ENCODE data around the gene LRRC7. TPM values are rescaled to one million over a fixed set of nuclear protein-coding genes. Genes with fewer than 3 reads are reported as not detected.

LRRC7 gene
- total RNA-seq, result not detected
- not detected for polyA plus RNA-seq

GRCh38 chr1:69567652-69568420, at the start of gene LRRC7:
LRRC7 (plus strand) TSS chr1:69567922; CDS start chr1:69568640, 718 bp downstream.
- Mint-ChIP-seq H3K27ac (no peak within 1 kb of the TSS), H3K27me3 (peaks cover 21 to 25% of the 10 kb centered on the region in 2 donors), H3K4me1 (no peaks in the 10 kb centered on the region), H3K36me3 (peaks cover 0 to 3% (median 0%) of the 10 kb centered on the region in 3 donors), H3K9me3 (peaks cover 7 to 32% (median 15%) of the 10 kb centered on the region in 5 donors), H3K4me3 (peak within 1 kb of the TSS in 3 of 7 donors; percentile 8 to 41 (median 10))
- no peak for DNase-seq
- Histone ChIP-seq H3K4me1 (ENCODE audit: insufficient read depth, low read length) (no peaks in the 10 kb centered on the region), H3K27me3 (ENCODE audit: insufficient read depth, low read length, poor library complexity, severe bottlenecking) (no peaks in the 10 kb centered on the region), H3K9me3 (ENCODE audit: low read length) (no peaks in the 10 kb centered on the region), H3K36me3 (ENCODE audit: insufficient read depth, low read length) (no peaks in the 10 kb centered on the region), H3K27ac (ENCODE audit: low read depth, low read length) (no peak within 1 kb of the TSS), H3K4me3 (ENCODE audit: low read length) (no peak within 1 kb of the TSS)
- POLR2A ChIA-PET, result no interaction called here
- CTCF ChIA-PET, result no interaction called here

- Histone ChIP-seq H3K27ac (ENCODE audit: low read depth, low read length) (no peak overlapping the region), H3K27me3 (ENCODE audit: insufficient read depth, low read length, poor library complexity, severe bottlenecking) (no peaks in the 10 kb centered on the region), H3K4me3 (ENCODE audit: low read length) (no peak overlapping the region), H3K9me3 (ENCODE audit: low read length) (no peaks in the 10 kb centered on the region), H3K36me3 (ENCODE audit: insufficient read depth, low read length) (no peaks in the 10 kb centered on the region), H3K4me1 (ENCODE audit: insufficient read depth, low read length) (no peaks in the 10 kb centered on the region)
- no peaks in the 10 kb centered on the region for H3K4me1 Mint-ChIP-seq
- CTCF ChIA-PET, result no interaction called here
- no peak for DNase-seq
- H3K36me3 Mint-ChIP-seq, result no peaks in the 10 kb centered on the region
- no peaks in the 10 kb centered on the region for H3K27me3 Mint-ChIP-seq
- peaks cover 0 to 18% (median 8%) of the 10 kb centered on the region in 5 donors for H3K9me3 Mint-ChIP-seq
- H3K27ac Mint-ChIP-seq, result no peak overlapping the region
- H3K4me3 Mint-ChIP-seq, result no peak overlapping the region
- POLR2A ChIA-PET, result no interaction called here
Observed at GRCh38 chr1:69519006-69519405, 48.7 kb upstream of the LRRC7 start.

GRCh38 chr1:69520326-69520725, 47.4 kb upstream of the LRRC7 start:
- peaks cover 0 to 20% (median 10%) of the 10 kb centered on the region in 5 donors for H3K9me3 Mint-ChIP-seq

GRCh38 chr1:69523032-69523431, 44.7 kb upstream of the LRRC7 start:
- POLR2A ChIA-PET, result no interaction called here
- peaks cover 0 to 35% (median 13%) of the 10 kb centered on the region in 5 donors for H3K9me3 Mint-ChIP-seq

More at GRCh38 chr1:69520326-69520725, 47.4 kb upstream of the LRRC7 start:
- H3K36me3 ChIP-seq (ENCODE audit: insufficient read depth, low read length), result no peaks in the 10 kb centered on the region
- H3K4me1 ChIP-seq (ENCODE audit: insufficient read depth, low read length), result no peaks in the 10 kb centered on the region
- POLR2A ChIA-PET, result no interaction called here
- no peak for DNase-seq
- no peak overlapping the region for H3K4me3 Mint-ChIP-seq
- H3K4me1 Mint-ChIP-seq, result no peaks in the 10 kb centered on the region
- no peaks in the 10 kb centered on the region for H3K36me3 Mint-ChIP-seq
- H3K9me3 ChIP-seq (ENCODE audit: low read length), result no peaks in the 10 kb centered on the region
- H3K27me3 ChIP-seq (ENCODE audit: insufficient read depth, low read length, poor library complexity, severe bottlenecking), result no peaks in the 10 kb centered on the region
- H3K4me3 ChIP-seq (ENCODE audit: low read length), result no peak overlapping the region
- H3K27ac Mint-ChIP-seq, result no peak overlapping the region
- H3K27me3 Mint-ChIP-seq, result no peaks in the 10 kb centered on the region
- CTCF ChIA-PET, result no interaction called here
- no peak overlapping the region for H3K27ac ChIP-seq (ENCODE audit: low read depth, low read length)

GRCh38 chr1:69523461-69523860, 44.3 kb upstream of the LRRC7 start:
- H3K4me3 Mint-ChIP-seq, result no peak overlapping the region
- Histone ChIP-seq H3K27me3 (ENCODE audit: insufficient read depth, low read length, poor library complexity, severe bottlenecking) (no peaks in the 10 kb centered on the region), H3K27ac (ENCODE audit: low read depth, low read length) (no peak overlapping the region), H3K4me3 (ENCODE audit: low read length) (no peak overlapping the region), H3K9me3 (ENCODE audit: low read length) (no peaks in the 10 kb centered on the region), H3K36me3 (ENCODE audit: insufficient read depth, low read length) (no peaks in the 10 kb centered on the region), H3K4me1 (ENCODE audit: insufficient read depth, low read length) (no peaks in the 10 kb centered on the region)
- peaks cover 0 to 36% (median 13%) of the 10 kb centered on the region in 5 donors for H3K9me3 Mint-ChIP-seq
- H3K4me1 Mint-ChIP-seq, result no peaks in the 10 kb centered on the region
- H3K27ac Mint-ChIP-seq, result no peak overlapping the region
- ChIA-PET POLR2A (no interaction called here), CTCF (no interaction called here)
- H3K36me3 Mint-ChIP-seq, result no peaks in the 10 kb centered on the region
- no peak for DNase-seq
- no peaks in the 10 kb centered on the region for H3K27me3 Mint-ChIP-seq

More at GRCh38 chr1:69523032-69523431, 44.7 kb upstream of the LRRC7 start:
- no peak for DNase-seq
- H3K4me3 Mint-ChIP-seq, result no peak overlapping the region
- H3K27ac Mint-ChIP-seq, result no peak overlapping the region
- CTCF ChIA-PET, result no interaction called here
- Histone ChIP-seq H3K4me3 (ENCODE audit: low read length) (no peak overlapping the region), H3K4me1 (ENCODE audit: insufficient read depth, low read length) (no peaks in the 10 kb centered on the region), H3K27me3 (ENCODE audit: insufficient read depth, low read length, poor library complexity, severe bottlenecking) (no peaks in the 10 kb centered on the region), H3K9me3 (ENCODE audit: low read length) (no peaks in the 10 kb centered on the region), H3K36me3 (ENCODE audit: insufficient read depth, low read length) (no peaks in the 10 kb centered on the region), H3K27ac (ENCODE audit: low read depth, low read length) (no peak overlapping the region)
- H3K4me1 Mint-ChIP-seq, result no peaks in the 10 kb centered on the region
- H3K36me3 Mint-ChIP-seq, result no peaks in the 10 kb centered on the region
- H3K27me3 Mint-ChIP-seq, result no peaks in the 10 kb centered on the region

- no peaks in the 10 kb centered on the region for H3K4me1 ChIP-seq (ENCODE audit: insufficient read depth, low read length)
- Mint-ChIP-seq H3K27me3 (no peaks in the 10 kb centered on the region), H3K36me3 (no peaks in the 10 kb centered on the region), H3K27ac (no peak overlapping the region), H3K4me1 (no peaks in the 10 kb centered on the region), H3K4me3 (no peak overlapping the region), H3K9me3 (peaks cover 0 to 37% (median 13%) of the 10 kb centered on the region in 5 donors)
- no peak for DNase-seq
- no peak overlapping the region for H3K4me3 ChIP-seq (ENCODE audit: low read length)
- H3K36me3 ChIP-seq (ENCODE audit: insufficient read depth, low read length), result no peaks in the 10 kb centered on the region
- ChIA-PET CTCF (no interaction called here), POLR2A (no interaction called here)
- no peaks in the 10 kb centered on the region for H3K27me3 ChIP-seq (ENCODE audit: insufficient read depth, low read length, poor library complexity, severe bottlenecking)
- no peak overlapping the region for H3K27ac ChIP-seq (ENCODE audit: low read depth, low read length)
- no peaks in the 10 kb centered on the region for H3K9me3 ChIP-seq (ENCODE audit: low read length)
Observed at GRCh38 chr1:69524015-69524414, 43.7 kb upstream of the LRRC7 start.

GRCh38 chr1:69527273-69527672, 40.4 kb upstream of the LRRC7 start:
- no peak for DNase-seq
- no peaks in the 10 kb centered on the region for H3K27me3 ChIP-seq (ENCODE audit: insufficient read depth, low read length, poor library complexity, severe bottlenecking)
- no peaks in the 10 kb centered on the region for H3K9me3 ChIP-seq (ENCODE audit: low read length)
- no peaks in the 10 kb centered on the region for H3K36me3 Mint-ChIP-seq
- no peak overlapping the region for H3K4me3 Mint-ChIP-seq
- no peak overlapping the region for H3K4me3 ChIP-seq (ENCODE audit: low read length)
- H3K27ac Mint-ChIP-seq, result no peak overlapping the region
- peaks cover 0 to 27% (median 13%) of the 10 kb centered on the region in 5 donors for H3K9me3 Mint-ChIP-seq
- no peak overlapping the region for H3K27ac ChIP-seq (ENCODE audit: low read depth, low read length)
- no peaks in the 10 kb centered on the region for H3K36me3 ChIP-seq (ENCODE audit: insufficient read depth, low read length)
- no peaks in the 10 kb centered on the region for H3K4me1 ChIP-seq (ENCODE audit: insufficient read depth, low read length)
- H3K27me3 Mint-ChIP-seq, result no peaks in the 10 kb centered on the region
- no peaks in the 10 kb centered on the region for H3K4me1 Mint-ChIP-seq
- ChIA-PET POLR2A (no interaction called here), CTCF (no interaction called here)

GRCh38 chr1:69528376-69528775, 39.3 kb upstream of the LRRC7 start:
- H3K27me3 Mint-ChIP-seq, result no peaks in the 10 kb centered on the region
- CTCF ChIA-PET, result no interaction called here
- DNase-seq, result no peak

More at GRCh38 chr1:69528376-69528775, 39.3 kb upstream of the LRRC7 start:
- Mint-ChIP-seq H3K36me3 (no peaks in the 10 kb centered on the region), H3K9me3 (peaks cover 0 to 31% (median 16%) of the 10 kb centered on the region in 5 donors), H3K27ac (no peak overlapping the region), H3K4me3 (no peak overlapping the region), H3K4me1 (no peaks in the 10 kb centered on the region)
- Histone ChIP-seq H3K4me3 (ENCODE audit: low read length) (no peak overlapping the region), H3K27me3 (ENCODE audit: insufficient read depth, low read length, poor library complexity, severe bottlenecking) (no peaks in the 10 kb centered on the region), H3K9me3 (ENCODE audit: low read length) (no peaks in the 10 kb centered on the region), H3K27ac (ENCODE audit: low read depth, low read length) (no peak overlapping the region), H3K4me1 (ENCODE audit: insufficient read depth, low read length) (no peaks in the 10 kb centered on the region), H3K36me3 (ENCODE audit: insufficient read depth, low read length) (no peaks in the 10 kb centered on the region)
- POLR2A ChIA-PET, result no interaction called here

All from CD8-positive, alpha-beta memory T cell (primary cell).